GM19468 (cell line): Measurements from ENCODE around the gene FRMD4B.
"Not testable (repeated sequence)": the region's sequence is repeated elsewhere in the genome, so short reads cannot be mapped to it uniquely, and the experiment has no call there.

Source experiments
- ATAC-seq: cut with Tn5 transposase; IDR thresholded peaks from one replicate; pipeline ENCODE4 v1.9.1; 2021; ENCODE audit warnings: mild to moderate bottlenecking, moderate library complexity, moderate number of reproducible peaks; ENCODE audit not compliant: unreplicated experiment; ENCODE audit errors: extremely low read depth

FRMD4B gene

GRCh38 chr3:69292959-69293574 lies 92.8 kb downstream of the FRMD4B start:
- ATAC-seq, result no peak

- no peak for ATAC-seq
Measured at GRCh38 chr3:69292185-69292584, 93.7 kb downstream of the FRMD4B start.

- ATAC-seq, result no peak
Measured at GRCh38 chr3:69290430-69290829, 95.5 kb downstream of the FRMD4B start.

GRCh38 chr3:69290006-69290405 lies 95.9 kb downstream of the FRMD4B start:
- ATAC-seq, result no peak

GRCh38 chr3:69288161-69288895 lies 97.6 kb downstream of the FRMD4B start:
- no peak for ATAC-seq

GRCh38 chr3:69283913-69284611 lies 101.8 kb downstream of the FRMD4B start:
- no peak for ATAC-seq

- no peak for ATAC-seq
Measured at GRCh38 chr3:69283496-69283895, 102.4 kb downstream of the FRMD4B start.

GRCh38 chr3:69282181-69282580 lies 103.7 kb downstream of the FRMD4B start:
- no peak for ATAC-seq

GRCh38 chr3:69277403-69277802 lies 108.5 kb downstream of the FRMD4B start:
- ATAC-seq, result not testable (repeated sequence)

GRCh38 chr3:69276884-69277283 lies 109.0 kb downstream of the FRMD4B start:
- ATAC-seq, result no peak

- not testable (repeated sequence) for ATAC-seq
Measured at GRCh38 chr3:69276191-69276590, 109.7 kb downstream of the FRMD4B start.

- no peak for ATAC-seq
Measured at GRCh38 chr3:69273896-69274295, 112.0 kb downstream of the FRMD4B start.

- ATAC-seq, result no peak
Measured at GRCh38 chr3:69272556-69272955, 113.3 kb downstream of the FRMD4B start.

- no peak for ATAC-seq
Measured at GRCh38 chr3:69271098-69271497, 114.8 kb downstream of the FRMD4B start.

GRCh38 chr3:69266585-69266984 lies 119.3 kb downstream of the FRMD4B start:
- no peak for ATAC-seq

- ATAC-seq, result not testable (repeated sequence)
Measured at GRCh38 chr3:69266071-69266470, 119.8 kb downstream of the FRMD4B start.

GRCh38 chr3:69260843-69261405 lies 125.0 kb downstream of the FRMD4B start:
- ATAC-seq, result not testable (repeated sequence)

- ATAC-seq, result no peak
Measured at GRCh38 chr3:69260216-69260787, 125.6 kb downstream of the FRMD4B start.

GRCh38 chr3:69259125-69259524 lies 126.8 kb downstream of the FRMD4B start:
- no peak for ATAC-seq

GRCh38 chr3:69255928-69256327 lies 130.0 kb downstream of the FRMD4B start:
- no peak for ATAC-seq

- ATAC-seq, result no peak
Measured at GRCh38 chr3:69254351-69254750, 131.5 kb downstream of the FRMD4B start.
